HG03103 (cell line): ENCODE data around the gene PRKX.
A peak's percentile ranks its signal among the peaks of the same experiment; 100 is the strongest.
"Not testable (repeated sequence)": the region's sequence is repeated elsewhere in the genome, so short reads cannot be mapped to it uniquely, and the experiment has no call there.

Experiments used
- ATAC-seq: cut with Tn5 transposase; IDR thresholded peaks from one replicate; pipeline ENCODE4 v1.9.1; 2021; ENCODE audit warnings: low read depth; ENCODE audit not compliant: unreplicated experiment

PRKX gene

DNA sequence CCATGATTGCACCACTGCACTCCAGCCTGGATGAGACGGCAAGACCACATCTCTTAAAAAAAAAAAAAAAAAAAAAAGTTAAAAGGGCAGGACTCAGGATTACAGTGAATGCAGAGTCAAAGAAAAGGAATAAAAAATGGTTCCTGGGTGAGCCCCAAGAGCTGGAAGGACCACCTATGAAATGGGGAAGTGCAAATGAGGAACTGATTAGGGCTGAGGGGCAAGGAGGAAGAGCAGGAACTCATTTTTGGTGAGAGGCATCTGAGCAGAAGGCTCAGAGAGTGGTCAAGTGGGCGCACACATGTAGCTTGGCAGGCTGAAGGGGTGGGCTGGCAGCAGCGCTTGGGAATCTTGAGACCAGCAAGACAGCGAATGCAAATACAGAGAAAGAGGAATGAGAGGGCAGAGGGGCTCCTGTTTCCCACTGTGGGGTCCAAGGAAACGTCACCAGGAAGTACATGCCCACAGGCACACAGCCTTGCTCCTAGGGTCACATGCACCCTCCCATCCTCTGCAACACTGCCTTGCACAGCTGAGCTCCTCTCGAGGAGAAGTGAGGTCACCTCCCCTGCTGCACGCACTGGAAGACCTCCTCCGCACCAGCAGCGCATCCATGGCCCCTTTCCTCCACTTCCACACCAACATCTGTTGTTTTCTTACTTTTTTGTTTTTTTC, 49.7 kb downstream of the PRKX start:
- ATAC-seq: peak; percentile 84

DNA sequence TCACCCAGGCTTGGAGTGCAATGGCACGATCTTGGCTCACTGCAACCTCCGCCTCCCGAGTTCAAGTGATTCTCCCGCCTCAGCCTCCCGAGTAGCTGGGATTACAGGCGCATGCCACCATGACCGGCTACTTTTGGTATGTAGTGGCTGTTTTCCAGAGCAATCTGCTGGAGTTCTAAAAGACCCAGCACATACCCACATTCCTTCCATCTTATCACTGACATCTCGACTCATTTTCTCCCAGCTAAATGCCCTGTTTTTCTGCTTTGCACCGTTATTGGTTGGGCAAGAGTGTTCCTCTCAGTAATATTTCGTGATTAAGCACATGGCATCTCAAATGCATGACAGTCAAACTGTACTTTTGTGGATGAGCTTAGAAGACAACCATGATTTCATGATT, 53.7 kb downstream of the PRKX start:
- no peak for ATAC-seq

DNA sequence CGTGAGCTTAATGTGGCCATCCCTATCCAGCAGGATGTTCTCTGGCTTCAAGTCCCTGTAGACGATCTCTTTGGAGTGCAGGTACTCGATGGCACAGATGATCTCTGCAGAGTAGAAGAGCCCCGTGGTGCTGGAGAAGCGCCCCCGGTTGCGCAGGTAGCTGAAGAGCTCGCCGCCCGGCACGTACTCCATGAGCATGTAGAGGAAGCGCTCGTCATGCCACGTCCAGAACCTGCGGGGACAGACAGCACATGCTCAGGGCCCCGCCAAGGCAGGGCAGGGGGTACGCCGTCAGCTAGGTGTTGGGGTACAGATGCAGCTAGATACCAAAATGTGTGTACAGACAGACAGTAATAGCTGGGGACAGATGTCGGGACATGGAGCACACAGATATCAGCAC, 58.3 kb downstream of the PRKX start:
- no peak for ATAC-seq

DNA sequence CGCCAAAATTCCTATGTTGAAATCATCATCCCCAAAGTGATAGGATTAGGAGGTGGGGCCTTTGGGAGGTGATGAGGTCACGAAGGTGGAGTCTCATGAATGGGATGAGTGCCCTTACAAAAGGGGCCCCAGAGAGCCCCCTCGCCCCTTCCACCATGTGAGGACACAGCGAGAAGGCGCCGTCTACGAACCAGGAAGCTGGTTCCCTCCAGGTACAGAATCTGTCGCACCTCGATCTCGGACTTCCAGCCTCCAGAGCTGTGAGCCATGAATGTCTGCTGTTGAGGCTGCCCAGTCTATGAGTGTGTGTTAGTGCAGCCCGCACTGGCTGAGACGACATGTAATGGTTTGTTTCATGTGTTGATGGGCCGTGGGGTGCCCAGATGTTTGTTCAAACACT, 60.3 kb downstream of the PRKX start:
- ATAC-seq: no peak

DNA sequence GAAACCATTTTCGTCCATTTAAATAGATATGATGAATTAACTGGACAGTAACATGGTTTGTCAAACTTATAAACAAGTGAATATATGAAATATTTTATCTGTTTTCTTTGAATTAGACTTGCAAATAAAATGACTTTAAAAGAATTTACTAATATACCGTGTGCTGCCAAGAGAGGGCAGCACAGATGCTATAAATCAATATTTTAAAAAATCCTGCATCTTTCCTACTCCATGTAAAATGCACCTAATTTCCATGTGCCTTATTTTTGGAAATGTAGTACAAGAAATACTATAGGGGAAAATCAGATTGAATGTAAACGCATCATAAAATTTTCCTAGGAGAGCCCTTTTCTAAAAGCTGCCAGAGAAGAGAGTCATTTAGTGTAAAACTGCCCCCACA, 62.2 kb downstream of the PRKX start:
- ATAC-seq: no peak

DNA sequence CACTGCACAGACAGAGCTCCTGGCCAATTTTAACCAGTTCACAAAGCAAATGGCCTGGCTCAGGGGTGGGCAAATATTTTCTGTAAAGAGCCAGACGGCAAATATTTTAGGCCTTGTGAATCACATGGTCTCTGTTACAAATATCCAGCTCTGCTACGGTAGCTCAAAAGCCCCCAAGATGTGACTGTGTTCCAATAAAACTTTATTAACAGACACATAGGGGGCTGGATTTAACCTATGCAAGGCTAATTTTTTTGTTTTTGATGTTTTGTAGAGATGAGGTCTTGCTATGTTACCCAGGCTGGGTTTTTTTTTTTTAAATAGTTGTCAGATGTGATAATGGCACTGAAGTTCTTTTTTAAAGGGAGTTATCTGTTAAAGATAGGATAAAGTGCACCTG, 65.4 kb downstream of the PRKX start:
- no peak for ATAC-seq

DNA sequence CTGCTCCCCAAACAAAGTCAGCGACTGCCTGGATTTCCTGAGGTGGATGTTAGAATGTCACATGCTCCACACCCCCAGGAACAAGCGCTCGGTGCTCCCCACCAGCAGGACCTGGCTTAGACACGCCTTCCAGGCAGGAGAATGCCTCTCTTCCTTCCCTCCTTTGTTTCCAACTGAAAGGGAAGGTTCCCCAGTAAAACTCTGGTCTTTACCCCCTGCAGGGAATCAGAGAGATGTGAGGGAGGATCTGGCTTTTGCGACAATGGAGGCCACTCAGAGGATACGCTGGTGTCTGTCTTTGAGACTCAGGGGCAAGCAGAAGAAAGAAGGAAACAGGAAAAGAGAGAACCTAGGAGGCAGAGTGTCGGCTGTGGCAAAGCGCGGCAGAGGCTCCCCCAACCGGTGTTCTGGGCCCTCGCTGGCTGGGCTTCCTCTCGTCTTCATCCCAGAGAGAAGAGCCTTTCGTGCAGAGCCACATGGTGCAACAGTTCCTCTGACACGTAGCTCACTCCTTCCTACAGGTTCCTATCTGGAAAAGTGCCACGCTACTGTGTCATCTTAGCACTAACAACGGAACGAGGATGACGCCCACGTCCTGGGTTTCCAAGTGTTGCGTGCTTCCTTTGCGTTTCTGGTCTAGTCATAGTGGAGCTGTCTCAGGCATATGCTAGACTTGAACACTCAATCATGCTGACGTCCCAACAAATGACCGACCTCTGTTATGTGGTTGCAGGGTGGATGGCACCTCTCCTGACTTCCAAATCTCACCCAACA, 73.4 kb downstream of the PRKX start:
- not testable (repeated sequence) for ATAC-seq

DNA sequence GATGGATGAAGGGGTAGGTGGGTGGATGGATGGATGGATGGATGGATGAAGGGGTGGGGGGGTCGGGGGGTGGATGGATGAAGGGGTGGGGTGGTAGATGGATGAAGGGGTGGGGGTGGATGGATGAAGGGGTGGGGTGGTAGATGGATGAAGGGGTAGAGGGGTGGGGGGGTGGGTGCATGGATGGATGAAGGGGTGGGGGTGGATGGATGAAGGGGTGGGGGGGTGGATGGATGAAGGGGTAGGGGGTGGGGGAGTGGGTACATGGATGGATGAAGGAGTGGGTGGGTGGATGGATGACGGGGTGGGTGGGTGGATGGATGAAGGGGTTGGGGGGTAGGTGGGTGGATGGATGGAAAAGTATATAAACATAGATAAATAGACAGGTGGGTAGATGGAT, 74.2 kb downstream of the PRKX start:
- ATAC-seq: no peak

DNA sequence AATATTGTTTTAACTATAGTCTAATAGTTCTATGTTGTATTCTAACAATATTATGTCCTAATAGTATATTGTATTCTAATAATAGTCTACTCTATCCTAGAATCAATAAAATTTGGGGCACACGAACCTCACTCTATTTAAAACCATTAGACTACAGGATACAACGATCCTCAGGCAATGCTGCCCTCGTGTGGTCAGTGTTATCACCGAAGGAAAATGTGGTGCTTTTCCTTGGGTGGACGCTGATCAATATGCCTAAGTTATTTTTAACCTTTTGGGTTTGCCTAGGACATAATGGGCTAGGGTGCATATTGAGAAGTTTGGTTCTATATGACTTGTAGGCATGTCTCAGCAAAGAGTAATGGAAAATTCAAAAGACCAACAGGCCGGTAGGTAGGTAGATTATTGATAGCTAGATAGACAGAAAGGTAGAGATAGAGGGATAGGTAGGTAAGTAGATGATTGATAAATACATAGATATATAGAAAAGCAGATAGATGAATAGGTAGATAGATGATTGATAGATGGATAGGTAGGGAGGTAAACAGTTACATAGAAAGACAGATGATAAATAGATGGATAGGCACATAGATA, 75.1 kb downstream of the PRKX start:
- no peak for ATAC-seq

DNA sequence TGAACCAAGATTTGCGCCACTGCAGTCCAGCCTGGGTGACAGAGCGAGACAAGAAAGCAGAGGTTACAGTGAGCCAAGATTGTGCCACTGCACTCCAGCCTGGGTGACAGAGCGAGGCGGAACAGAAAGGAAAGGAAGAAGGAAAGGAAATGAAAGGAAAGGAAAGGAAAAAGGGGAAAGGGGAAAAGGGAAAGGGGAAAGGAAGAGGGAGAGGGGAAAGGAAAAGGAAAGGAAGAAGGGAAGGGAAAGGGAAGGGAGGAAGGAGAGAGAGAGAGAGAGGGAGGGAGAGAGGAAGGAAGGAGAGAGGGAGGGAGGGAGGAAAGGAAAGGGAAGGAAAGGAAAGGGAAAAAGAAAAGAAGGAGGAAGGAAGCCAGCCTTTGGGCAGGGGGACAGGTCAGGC, 76.6 kb downstream of the PRKX start:
- ATAC-seq: no peak

DNA sequence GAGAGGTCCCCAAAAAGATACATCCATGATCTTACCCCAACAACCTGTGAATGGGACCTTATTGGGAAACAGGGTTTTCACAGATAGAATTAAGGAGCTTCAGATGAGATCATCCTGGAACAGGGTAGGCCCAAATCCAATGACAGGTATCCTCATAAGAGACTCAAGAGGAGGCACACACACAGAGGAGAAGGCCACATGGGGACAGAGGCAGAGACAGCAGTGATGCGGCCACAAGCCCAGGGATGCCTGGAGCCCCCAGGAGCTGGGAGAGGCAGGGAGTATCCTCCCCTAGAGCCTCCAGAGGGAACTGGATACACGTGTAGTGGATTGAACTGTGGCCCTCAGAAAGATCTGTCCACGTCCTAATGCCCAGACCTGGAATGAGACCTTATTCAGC, 82.3 kb downstream of the PRKX start:
- no peak for ATAC-seq

DNA sequence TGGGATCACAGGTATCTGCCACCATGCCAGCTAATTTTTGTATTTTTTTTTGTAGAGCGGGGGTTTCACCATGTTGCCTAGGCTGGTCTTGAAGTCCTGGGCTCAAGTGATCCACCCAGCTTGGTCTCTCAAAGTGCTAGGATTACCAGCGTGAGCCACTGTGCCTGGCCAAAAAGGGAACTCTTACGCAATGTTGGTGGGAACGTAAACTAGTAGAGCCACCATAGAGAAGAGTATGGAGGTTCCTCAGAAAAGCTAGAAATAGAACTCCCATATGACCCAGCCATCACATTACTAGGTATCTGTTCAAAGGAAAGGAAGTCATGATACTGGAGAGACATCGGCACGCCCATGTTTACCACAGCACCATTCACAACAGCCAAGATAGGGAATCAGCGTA, 85.9 kb downstream of the PRKX start:
- no peak for ATAC-seq

DNA sequence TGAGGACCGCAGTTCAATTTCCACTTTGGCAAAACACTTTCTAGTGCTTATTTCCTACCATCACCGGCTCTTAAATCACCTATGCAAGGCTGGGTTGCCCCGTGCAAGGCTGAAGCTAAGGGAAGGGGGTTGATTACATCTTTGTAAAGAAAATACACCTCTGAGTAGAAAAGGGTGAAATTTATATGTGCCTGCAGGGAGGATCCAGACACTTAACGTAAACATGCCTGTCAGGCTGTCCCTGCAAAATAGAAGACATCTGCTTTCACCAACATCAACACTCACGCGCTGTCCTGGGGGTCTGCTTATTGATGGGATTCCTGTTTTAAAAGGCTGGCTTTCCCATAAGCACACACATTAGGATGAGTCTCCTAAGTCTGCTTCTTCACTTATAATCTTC, 92.0 kb downstream of the PRKX start:
- no peak for ATAC-seq

DNA sequence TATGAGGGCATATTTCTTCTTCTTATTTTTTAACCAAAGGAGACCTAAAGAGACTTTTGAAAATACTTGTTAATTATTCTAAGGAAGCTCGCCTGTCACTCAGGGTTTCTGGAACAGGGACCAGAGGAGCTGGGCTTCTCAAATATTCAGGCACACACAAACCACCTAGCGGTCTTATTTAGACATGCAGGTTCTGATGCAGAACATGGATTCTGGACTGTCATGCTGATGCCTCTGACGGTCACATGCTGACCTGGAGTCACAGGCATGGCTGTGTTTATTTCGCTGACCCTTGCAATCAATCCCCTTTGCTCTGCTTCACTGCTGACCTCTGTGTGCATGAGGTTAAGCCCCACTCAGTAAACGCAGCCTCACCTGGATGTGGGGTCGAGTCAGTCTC, 101.7 kb downstream of the PRKX start:
- not testable (repeated sequence) for ATAC-seq

DNA sequence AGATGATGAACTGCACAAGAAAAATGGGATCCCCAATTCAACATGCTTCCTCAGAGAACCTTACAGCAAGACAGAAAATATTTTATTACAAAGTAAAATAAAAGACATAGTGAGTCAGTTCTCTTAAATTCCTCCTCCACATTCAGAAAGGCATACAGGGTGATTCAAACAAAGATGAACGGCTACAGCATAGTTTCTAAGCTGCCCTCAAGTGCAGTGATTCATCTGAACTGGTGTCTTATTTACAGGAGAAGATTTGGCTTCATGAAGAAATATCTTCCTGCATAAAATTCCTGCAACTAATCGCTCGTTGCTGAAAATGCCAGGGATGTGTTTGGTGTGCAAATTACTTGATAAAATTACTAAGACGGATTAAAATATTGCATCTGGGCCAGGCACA, 103.6 kb downstream of the PRKX start:
- no peak for ATAC-seq

DNA sequence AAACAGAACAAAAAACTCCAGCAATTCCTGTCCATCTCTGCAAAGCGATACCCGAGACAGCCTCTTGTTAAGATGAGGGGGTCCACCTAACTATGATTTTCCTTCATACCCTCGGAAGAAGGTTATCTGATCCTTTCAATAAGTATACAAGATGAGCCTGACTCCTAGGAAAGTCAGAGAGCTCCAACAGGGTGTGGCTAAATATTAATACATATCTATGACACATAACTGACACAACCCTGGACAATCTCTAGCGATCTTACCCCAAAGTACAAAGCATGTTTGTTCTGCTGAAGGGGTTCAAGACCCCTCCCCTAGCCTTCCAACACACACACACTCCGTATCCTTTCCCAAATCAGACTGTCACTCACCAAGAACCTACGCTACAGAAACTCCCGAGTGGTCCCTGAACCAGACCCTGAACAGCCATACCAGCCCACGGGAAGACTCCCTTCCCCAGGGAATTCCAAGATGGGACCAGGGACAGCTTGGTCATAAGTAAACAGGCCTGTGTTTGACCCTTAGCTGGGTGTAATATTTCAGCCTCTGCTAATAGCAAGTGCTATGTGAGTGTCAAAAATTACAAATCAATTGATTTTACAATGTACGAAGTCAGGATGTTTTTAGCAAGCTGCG, 110.3 kb downstream of the PRKX start:
- ATAC-seq: no peak

DNA sequence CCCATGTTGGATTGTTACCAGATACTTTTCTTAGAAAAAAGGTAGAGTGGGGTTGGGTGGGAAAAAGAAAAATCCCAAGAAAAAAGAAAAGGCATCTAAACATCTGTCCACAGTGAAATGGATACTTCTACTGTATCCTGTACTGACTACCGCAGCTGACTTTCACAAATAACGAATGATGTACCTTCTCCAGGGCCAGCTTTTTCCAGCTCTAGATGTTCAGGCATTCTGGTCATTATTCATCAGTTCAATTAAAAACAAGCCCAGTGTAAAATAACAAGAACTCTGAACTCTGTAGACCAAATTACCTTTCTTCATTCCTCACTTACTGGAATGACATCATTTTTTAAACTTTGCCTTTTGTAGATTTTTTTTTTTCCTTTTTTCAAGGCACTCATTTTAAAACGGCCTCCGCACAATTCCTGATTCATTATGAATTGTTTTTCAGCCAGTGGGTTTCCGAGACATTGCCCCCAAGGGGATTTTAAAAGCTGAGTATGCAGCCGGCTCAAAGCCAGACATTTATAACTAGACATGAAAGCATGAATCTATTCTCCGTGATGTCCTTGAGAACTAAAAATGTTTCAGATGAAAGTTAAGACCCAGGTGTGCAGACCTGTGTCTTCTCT, 113.5 kb downstream of the PRKX start:
- ATAC-seq: no peak

DNA sequence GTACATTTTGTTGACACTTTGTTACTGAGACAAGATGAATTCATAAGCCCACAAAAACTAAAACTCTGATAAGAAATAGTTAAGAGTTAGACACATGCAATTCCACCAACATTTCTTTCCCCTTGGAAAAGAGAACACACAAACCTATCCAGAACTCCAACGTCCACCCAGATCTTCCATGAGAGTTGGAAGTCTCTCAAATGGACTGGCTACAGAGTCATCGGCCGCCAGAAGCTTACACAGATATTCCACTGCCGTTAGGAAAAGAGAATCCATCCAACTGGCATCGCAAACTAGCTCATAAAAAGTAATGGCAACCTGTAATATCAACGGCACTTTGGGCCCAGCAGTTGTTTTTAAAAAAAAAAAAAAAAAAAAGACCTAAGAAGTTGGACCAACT, 114.7 kb downstream of the PRKX start:
- no peak for ATAC-seq

DNA sequence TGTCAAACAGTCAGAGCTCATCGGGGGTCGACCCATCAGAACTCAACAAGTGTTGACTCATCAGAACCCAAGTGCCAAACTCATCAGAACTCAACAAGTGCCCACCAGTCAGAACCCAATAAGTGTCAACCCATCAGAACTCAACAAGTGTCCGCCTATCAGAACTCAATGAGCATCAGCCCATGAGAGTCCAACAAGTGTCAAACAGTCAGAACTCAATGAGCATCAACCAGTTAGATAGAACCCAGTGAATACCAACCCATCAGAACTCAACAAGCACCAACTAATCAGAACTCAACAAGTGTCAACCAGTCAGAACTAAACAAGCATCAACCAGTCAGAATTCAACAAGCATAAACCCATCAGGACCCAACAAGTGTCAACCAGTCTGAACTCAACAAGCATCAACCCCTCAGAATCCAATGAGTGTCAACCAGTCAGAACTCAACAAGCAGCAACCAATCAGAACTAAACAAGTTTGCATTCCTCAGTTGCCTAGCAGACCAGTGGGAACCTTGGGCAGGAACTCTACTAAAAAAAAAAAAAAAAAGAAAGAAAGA, 115.3 kb downstream of the PRKX start:
- ATAC-seq: no peak

DNA sequence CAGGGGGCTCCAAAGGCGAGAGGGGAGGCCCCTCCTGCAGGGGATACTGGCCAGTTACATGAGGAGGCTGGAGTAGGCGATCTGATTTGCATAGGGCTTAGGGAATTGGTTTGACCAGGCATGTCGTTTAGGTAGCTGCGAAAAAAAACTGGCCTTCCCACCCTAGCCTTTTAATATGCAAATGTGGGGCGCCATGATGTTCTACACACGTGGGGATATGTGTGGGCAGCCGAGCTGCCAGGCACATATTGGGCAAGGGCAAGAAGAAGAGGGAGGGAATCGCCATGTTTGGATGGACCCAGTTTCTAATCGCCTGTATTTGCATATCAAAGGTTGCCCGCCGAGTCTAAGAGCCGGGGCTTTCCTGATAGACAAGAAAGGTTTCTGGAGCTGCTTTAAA, 121.3 kb downstream of the PRKX start:
- ATAC-seq: no peak

DNA sequence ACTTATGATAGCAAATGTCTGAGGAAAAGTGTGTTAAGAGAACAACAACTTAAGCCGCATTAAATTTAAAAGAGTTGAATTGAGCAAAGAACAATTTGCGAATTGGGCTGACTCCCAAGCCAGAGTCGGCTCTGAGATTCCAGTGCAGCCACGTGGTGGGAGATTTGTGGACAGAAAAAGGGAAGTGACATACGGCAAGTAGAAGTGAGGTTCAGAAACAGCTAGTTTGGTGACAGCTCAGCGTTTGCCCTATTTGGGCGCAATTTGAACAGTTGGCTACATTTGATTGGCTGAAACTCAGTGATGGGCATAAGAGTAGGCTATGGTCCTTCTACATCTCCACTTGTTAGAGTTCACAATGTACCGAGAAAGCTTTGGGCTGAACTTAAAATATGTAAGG, 124.0 kb downstream of the PRKX start:
- ATAC-seq: no peak
